IMR-90 (cell line): ENCODE data around the gene SMU1. TPM values are rescaled to one million over a fixed set of nuclear protein-coding genes. Genes with fewer than 3 reads are reported as not detected.

Experiments
- ATAC-seq: fragments of 200-7000 bp; cut with Tn5 transposase; 2 replicates; pipeline ENCODE4 v1.9.1; 2020; ENCODE audit warnings: low read depth, mild to moderate bottlenecking, moderate library complexity
- BruUV-seq: library from RNA; stranded (reverse); fragments of 400-500 nt; replicated peaks from 2 replicates; lab custom pipeline; 2021; lab: Mats Ljungman, UMichigan
- CTCF ChIA-PET: fragments of 300-600 bp; formaldehyde crosslinking; extraction: SDS; loops from one replicate; lab custom pipeline; 2021; ENCODE audit warnings: antibody characterized with exemption; lab: Yijun Ruan, JAX
- POLR2A ChIA-PET: fragments of 300-600 bp; sonication (Branson Sonifier 250); formaldehyde crosslinking; loops from one replicate; lab custom pipeline; 2022; ENCODE audit warnings: antibody characterized with exemption; ENCODE audit not compliant: unreplicated experiment; lab: Charles Lee
- DNase-seq: peaks from one replicate; pipeline ENCODE4 v3.0.0; 2013
- H2AFZ ChIP-seq: replicated peaks from 2 replicates; pipeline ENCODE3; 2013; ENCODE audit warnings: low read length, mild to moderate bottlenecking; ENCODE audit not compliant: poor library complexity
- H2AK5ac ChIP-seq: 2 replicates; pipeline ENCODE4 v1.6.1; 2013; ENCODE audit warnings: low read depth, low read length, inconsistent platforms
- H2AK9ac ChIP-seq: replicated peaks from 2 replicates; pipeline ENCODE3; 2013; ENCODE audit warnings: mild to moderate bottlenecking, low read depth, low read length, moderate library complexity; ENCODE audit not compliant: poor library complexity
- H2BK120ac ChIP-seq: 2 replicates; pipeline ENCODE4 v1.6.1; 2013; ENCODE audit warnings: low read depth, low read length, inconsistent platforms
- H2BK15ac ChIP-seq: 3 replicates; pipeline ENCODE4 v1.6.1; 2013; ENCODE audit warnings: low read depth, low read length, inconsistent platforms
- H2BK20ac ChIP-seq: 2 replicates; pipeline ENCODE4 v1.6.1; 2013; ENCODE audit warnings: low read depth, mild to moderate bottlenecking, inconsistent platforms, low read length, moderate library complexity
- H2BK5ac ChIP-seq: 2 replicates; pipeline ENCODE4 v1.6.1; 2013; ENCODE audit warnings: mild to moderate bottlenecking, low read depth, low read length, inconsistent platforms; ENCODE audit not compliant: poor library complexity, severe bottlenecking
- H3K14ac ChIP-seq: replicated peaks from 2 replicates; pipeline ENCODE4 v1.6.1; 2013; ENCODE audit warnings: low read depth, low read length, inconsistent platforms
- H3K18ac ChIP-seq: 2 replicates; pipeline ENCODE4 v1.6.1; 2013; ENCODE audit warnings: low read depth, low read length, control low read depth
- H3K23ac ChIP-seq: 2 replicates; pipeline ENCODE4 v1.6.1; 2013; ENCODE audit warnings: low read depth, low read length, inconsistent platforms
- H3K27ac ChIP-seq: 2 replicates; pipeline ENCODE4 v1.5.1; 2013; ENCODE audit warnings: mild to moderate bottlenecking, control low read depth, low read length; ENCODE audit not compliant: insufficient read depth
- H3K27me3 ChIP-seq: 2 replicates; pipeline ENCODE4 v1.6.1; 2013; ENCODE audit warnings: low read length; ENCODE audit not compliant: control insufficient read depth, insufficient read depth
- H3K36me3 ChIP-seq: 2 replicates; pipeline ENCODE4 v1.6.1; 2013; ENCODE audit warnings: low read length, mixed read lengths; ENCODE audit not compliant: control insufficient read depth, insufficient read depth
- H3K4ac ChIP-seq: 2 replicates; pipeline ENCODE4 v1.6.1; 2013; ENCODE audit warnings: low read depth, low read length, inconsistent platforms
- H3K4me1 ChIP-seq: 2 replicates; pipeline ENCODE4 v1.6.1; 2013; ENCODE audit warnings: low read length, mixed read lengths; ENCODE audit not compliant: control insufficient read depth, insufficient read depth
- H3K4me2 ChIP-seq: 2 replicates; pipeline ENCODE4 v1.6.1; 2013; ENCODE audit warnings: low read depth, mild to moderate bottlenecking, control low read depth, low read length, moderate library complexity
- H3K4me3 ChIP-seq: 2 replicates; pipeline ENCODE4 v1.5.1; 2013; ENCODE audit warnings: low read depth, mild to moderate bottlenecking, control low read depth, low read length, moderate library complexity; ENCODE audit not compliant: insufficient read depth
- H3K56ac ChIP-seq: 2 replicates; pipeline ENCODE4 v1.6.1; 2013; ENCODE audit warnings: low read length, inconsistent platforms; ENCODE audit not compliant: insufficient read depth; ENCODE audit errors: extremely low read depth
- H3K79me1 ChIP-seq, 2 experiments: 2 replicates each; pipeline ENCODE4 v1.6.1; 2013; ENCODE audit warnings: low read length in 2 of 2, inconsistent platforms in 1 of 2, low read depth in 1 of 2
- H3K9ac ChIP-seq: 2 replicates; pipeline ENCODE4 v1.6.1; 2013; ENCODE audit warnings: low read depth, low read length, control low read depth
- H3K9me1 ChIP-seq: 2 replicates; pipeline ENCODE4 v1.6.1; 2013; ENCODE audit warnings: low read length, inconsistent platforms; ENCODE audit not compliant: insufficient read depth
- H3K9me3 ChIP-seq: 2 replicates; pipeline ENCODE4 v1.6.1; 2013; ENCODE audit warnings: low read length; ENCODE audit not compliant: control insufficient read depth, insufficient read depth
- H4K20me1 ChIP-seq: 2 replicates; pipeline ENCODE4 v1.6.1; 2013; ENCODE audit warnings: low read length, inconsistent platforms; ENCODE audit not compliant: insufficient read depth
- H4K5ac ChIP-seq: 2 replicates; pipeline ENCODE4 v1.6.1; 2013; ENCODE audit warnings: mild to moderate bottlenecking, low read depth, low read length, control low read depth
- H4K8ac ChIP-seq, 2 experiments: 2 replicates each; pipeline ENCODE4 v1.6.1; 2013; ENCODE audit warnings: low read depth in 2 of 2, low read length in 2 of 2, control low read depth in 1 of 2, inconsistent platforms in 1 of 2
- H4K91ac ChIP-seq: 2 replicates; pipeline ENCODE4 v1.6.1; 2013; ENCODE audit warnings: low read depth, low read length, inconsistent platforms; ENCODE audit not compliant: insufficient read depth
- BHLHE40 ChIP-seq: fragments of 150-350 bp; IDR thresholded peaks from 2 replicates; pipeline ENCODE4 v1.6.1; 2016; ENCODE audit warnings: mild to moderate bottlenecking, low read depth, low read length
- CEBPB ChIP-seq: IDR thresholded peaks from 2 replicates; pipeline ENCODE4 v1.6.1; 2012; ENCODE audit warnings: low read depth, low read length, improper control_type of control experiment
- CHD1 ChIP-seq: IDR thresholded peaks from 2 replicates; pipeline ENCODE4 v1.6.1; 2012; ENCODE audit warnings: low read depth, low read length, improper control_type of control experiment
- FOS ChIP-seq: fragments of 150-350 bp; IDR thresholded peaks from 2 replicates; pipeline ENCODE4 v1.6.1; 2016; ENCODE audit warnings: low read depth, low read length
- NFE2L2 ChIP-seq: fragments of 150-350 bp; IDR thresholded peaks from 2 replicates; pipeline ENCODE4 v1.6.1; 2016; ENCODE audit warnings: low read depth, mild to moderate bottlenecking, low read length
- RAD21 ChIP-seq: IDR thresholded peaks from 2 replicates; pipeline ENCODE4 v1.6.1; 2012; ENCODE audit warnings: low read length, improper control_type of control experiment
- WGBS, 2 experiments: methylation state at CpG; one replicate each; pipeline versions ENCODE4 v1.1.5 to v1.1.7; 2013; ENCODE audit warnings: missing lambda C conversion rate in 2 of 2; ENCODE audit not compliant: insufficient read length in 1 of 2; ENCODE audit errors: extremely low coverage in 2 of 2; 5-methylcytosine and 5-hydroxymethylcytosine counted together
- dilution Hi-C: fragments of 300-500 bp; cut with HindIII; formaldehyde crosslinking; loops from one replicate; pipeline ENCODE4 v1.14.3; 2018; ENCODE audit warnings: low sequenced_read_pairs; ENCODE audit not compliant: unreplicated experiment
- in situ Hi-C: fragments of 300-500 bp; cut with MboI; formaldehyde crosslinking; loops from 3 replicates; pipeline ENCODE4 v1.14.3; 2019; ENCODE audit warnings: low sequenced_read_pairs, inconsistent platforms, mixed read lengths
- intact Hi-C: fragments of 100-400 bp; cut with micrococcal nuclease; formaldehyde crosslinking; loops from 2 replicates; pipeline ENCODE4 v1.10.0; 2022
- polyA plus RNA-seq, 3 experiments: library from polyadenylated mRNA; depleted of rRNA; stranded (reverse); fragments of >200 nt; gene quantifications; 2 replicates each; pipeline ENCODE4 v1.2.3, GENCODE V29; 2012; ENCODE audit warnings: low replicate concordance in 1 of 3
- total RNA-seq: library from RNA; depleted of rRNA; stranded (reverse); fragments of >200 nt; gene quantifications from 2 replicates; pipeline ENCODE4 v1.2.3, GENCODE V29; 2012
- TF ChIP-seq, protein P1 (sequence below): fragments of 150-350 bp; IDR thresholded peaks from 2 replicates; pipeline ENCODE4 v1.6.1; 2016; ENCODE audit warnings: low read depth, mild to moderate bottlenecking, low read length, moderate library complexity, borderline replicate concordance

Gene SMU1
- total and polyA plus RNA-seq, 2 of the 4 experiments (the other 2 are of a cell fraction), result 11.1 to 36.0 TPM

DNA sequence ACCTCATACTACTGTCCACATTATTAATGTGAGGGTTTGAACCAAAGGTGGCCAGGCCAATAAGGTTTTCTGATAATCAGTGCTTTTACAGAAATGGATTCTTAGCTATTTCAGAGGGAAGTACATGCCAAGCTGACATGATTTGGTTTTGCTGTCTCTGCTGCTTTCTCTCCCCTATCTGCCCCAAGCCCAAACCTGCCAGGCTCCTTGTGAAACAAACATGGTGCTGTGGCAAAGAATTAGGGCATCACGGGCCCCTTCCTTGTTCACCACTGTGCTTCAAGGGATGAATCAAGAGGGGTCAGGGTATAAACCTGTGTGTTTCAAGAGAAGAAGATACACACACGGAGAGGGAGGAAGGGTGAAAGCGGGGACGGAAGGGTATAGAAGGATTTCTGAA lies 41.3 kb upstream of the SMU1 start:
- DNase-seq, result no peak
- Histone ChIP-seq H3K18ac (no peak overlapping the region), H2BK120ac (no peak overlapping the region), H3K9me3 (no peaks in the 10 kb centered on the region), H4K20me1 (peaks cover 6% of the 10 kb centered on the region; the same call in 1 of the 2 replicates), H3K4ac (no peak overlapping the region), H2BK5ac (no peak overlapping the region), H3K36me3 (peaks cover 34% of the 10 kb centered on the region), H2AFZ (no peak overlapping the region), H3K27ac (no peak overlapping the region), H2AK5ac (peak overlapping the region; percentile 30; the same call in 1 of the 2 replicates), H3K9ac (no peak overlapping the region), H3K9me1 (peaks cover 28% of the 10 kb centered on the region), H3K4me2 (no peak overlapping the region), H4K91ac (no peak overlapping the region), H4K5ac (no peak overlapping the region), H3K14ac (no peak overlapping the region; the same call in 1 of the 2 replicates), H3K79me1 (peaks cover 46 to 86% of the 10 kb centered on the region in 2 experiments), H4K8ac (no peak overlapping the region), H2AK9ac (no peak overlapping the region), H3K56ac (no peak overlapping the region), H3K23ac (0 out of 2 replicates have a peak overlapping the region, but pooled peaks have one; percentile 42), H2BK15ac (no peak overlapping the region), H3K27me3 (no peaks in the 10 kb centered on the region), H2BK20ac (no peak overlapping the region), H3K4me1 (peaks cover 12% of the 10 kb centered on the region), H3K4me3 (no peak overlapping the region)
- ChIA-PET POLR2A (no interaction called here), CTCF (interaction anchor here (0.7 to 0.8 kb wide), 2 partner anchors 43 to 74 kb away, joined by 3 read pairs; no protein-coding TSS in a partner anchor)
- TF ChIP-seq NFE2L2, result no peak
- TF ChIP-seq RAD21, result no peak
- no peak for TF ChIP-seq FOS
- no peak for TF ChIP-seq CEBPB
- no peak for TF ChIP-seq CHD1
- TF ChIP-seq BHLHE40, result no peak
- TF ChIP-seq, protein P1, sequence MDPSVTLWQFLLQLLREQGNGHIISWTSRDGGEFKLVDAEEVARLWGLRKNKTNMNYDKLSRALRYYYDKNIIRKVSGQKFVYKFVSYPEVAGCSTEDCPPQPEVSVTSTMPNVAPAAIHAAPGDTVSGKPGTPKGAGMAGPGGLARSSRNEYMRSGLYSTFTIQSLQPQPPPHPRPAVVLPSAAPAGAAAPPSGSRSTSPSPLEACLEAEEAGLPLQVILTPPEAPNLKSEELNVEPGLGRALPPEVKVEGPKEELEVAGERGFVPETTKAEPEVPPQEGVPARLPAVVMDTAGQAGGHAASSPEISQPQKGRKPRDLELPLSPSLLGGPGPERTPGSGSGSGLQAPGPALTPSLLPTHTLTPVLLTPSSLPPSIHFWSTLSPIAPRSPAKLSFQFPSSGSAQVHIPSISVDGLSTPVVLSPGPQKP, result no peak
- BruUV-seq, result no TSS peak
- intact Hi-C loops, result no loop called here
- no peak for ATAC-seq
- dilution Hi-C loops, result no loop called here
- in situ Hi-C loops, result no loop called here
- no CpG with 5 or more reads among the region's 4 CpGs for WGBS, 2 experiments
